IPS DF 4.7 (cell line): ENCODE results near the gene B4GALT5.

Experiments used
- DNase-seq: peaks from one replicate; pipeline ENCODE4 v3.0.0-alpha.2; 2013; ENCODE audit warnings: low spot score; ENCODE audit errors: extremely low read depth

Gene B4GALT5

GRCh38 chr20:49585585-49586245, 128.0 kb downstream of the B4GALT5 start:
- DNase-seq, result no peak

DNA sequence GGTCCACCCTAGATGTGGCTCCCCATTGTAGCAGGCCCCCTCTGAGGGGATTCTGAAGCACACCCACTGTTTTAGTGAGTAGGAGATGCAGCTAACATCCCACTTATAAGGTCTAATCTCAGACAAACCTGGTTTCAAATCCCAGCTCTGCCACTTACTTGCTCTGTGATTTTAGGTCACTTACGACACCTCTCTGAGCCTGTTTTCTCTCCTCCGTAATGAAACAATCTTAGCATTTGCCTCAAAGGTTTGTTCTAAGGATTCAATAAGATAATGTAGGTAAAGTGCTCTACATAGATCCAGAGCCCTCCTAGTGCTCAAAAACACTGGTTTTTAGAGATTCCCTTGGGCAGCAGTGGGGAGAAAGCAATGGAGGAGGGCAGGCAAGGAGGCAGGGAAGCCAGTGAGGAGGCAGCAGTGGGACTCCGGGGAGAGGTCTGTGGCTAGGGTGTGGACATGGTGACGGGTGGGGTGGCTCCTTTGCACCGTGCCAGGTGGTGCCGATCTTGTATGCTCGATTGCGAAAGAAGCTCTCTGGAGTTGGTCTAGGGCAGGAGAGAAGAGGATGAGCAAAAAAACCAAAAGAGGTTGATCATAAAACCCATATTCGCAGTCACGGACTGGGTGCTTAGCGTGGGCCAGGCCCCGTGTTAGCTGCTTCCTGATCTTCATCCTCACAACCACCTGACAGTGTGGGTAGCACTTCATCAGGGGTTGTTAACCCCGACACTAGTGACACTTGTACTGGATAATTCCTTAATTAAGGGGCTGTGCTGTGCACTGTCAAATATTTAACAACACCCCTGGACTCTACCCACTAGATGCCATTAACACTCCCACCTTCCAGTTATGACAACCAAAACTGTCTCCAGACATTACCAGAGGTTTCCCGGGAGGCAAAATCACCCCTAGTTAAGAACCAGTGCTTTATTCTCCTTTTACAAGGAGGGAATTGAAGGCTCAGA, 129.0 kb downstream of the B4GALT5 start:
- DNase-seq, result no peak

- DNase-seq, result no peak
Observed at GRCh38 chr20:49583669-49584417, 129.8 kb downstream of the B4GALT5 start.

- no peak for DNase-seq
Observed at GRCh38 chr20:49583343-49583668, 130.4 kb downstream of the B4GALT5 start.
